Right cardiac atrium (tissue), 5 donors: ENCODE results near the gene LCLAT1. TPM values are rescaled to one million over a fixed set of nuclear protein-coding genes. Genes with fewer than 3 reads are reported as not detected.
"Not testable (repeated sequence)": the region's sequence is repeated elsewhere in the genome, so short reads cannot be mapped to it uniquely, and the experiment has no call there.

Experiments
- ATAC-seq, 2 donors: fragments of 200-7000 bp; cut with Tn5 transposase; one replicate each; pipeline versions ENCODE4 v1.8.0 to v1.9.1; 2020; ENCODE audit warnings: moderate library complexity in 2 of 2, mild to moderate bottlenecking in 1 of 2
- DNase-seq, 3 donors: peaks; one replicate each; pipeline ENCODE4 v3.0.0-alpha.2; 2020
- H3K27ac ChIP-seq: one replicate; pipeline ENCODE4 v1.5.1; 2013; ENCODE audit warnings: mild to moderate bottlenecking, low read length, control low read depth, moderate library complexity
- H3K27me3 ChIP-seq: one replicate; pipeline ENCODE4 v1.6.1; 2013; ENCODE audit not compliant: control insufficient read depth, insufficient read depth
- H3K4me1 ChIP-seq: one replicate; pipeline ENCODE4 v1.6.1; 2013; ENCODE audit warnings: low read length; ENCODE audit not compliant: control insufficient read depth, insufficient read depth
- H3K4me3 ChIP-seq: one replicate; pipeline ENCODE4 v1.5.1; 2013; ENCODE audit warnings: low read length, control low read depth
- H3K9me3 ChIP-seq: one replicate; pipeline ENCODE4 v1.6.1; 2013; ENCODE audit warnings: low read length; ENCODE audit not compliant: control insufficient read depth
- WGBS: extraction: QIAGEN DNeasy Blood & Tissue Kit; methylation state at CpG from one replicate; pipeline ENCODE4 v1.1.7; 2013; 5-methylcytosine and 5-hydroxymethylcytosine counted together
- intact Hi-C, 4 donors: fragments of 100-400 bp; cut with DNase I; formaldehyde crosslinking; loops; one replicate each; pipeline versions ENCODE4 v1.11.0 to v1.14.0; 2022 to 2023
- polyA plus RNA-seq: library from polyadenylated mRNA; stranded (reverse); fragments of 200-250 nt; gene quantifications from one replicate; pipeline ENCODE4 v1.2.3, GENCODE V29; 2013
- total RNA-seq, 4 donors: library from RNA; stranded (reverse); fragmentation: NEBNext Ultra II Directional; extraction: Animal tissue kit (Norgen Biotek cat#: 25700); gene quantifications; one replicate each; pipeline ENCODE4 v1.2.1, GENCODE V29; 2021
- donor health status: healthy with polysubstance abuse.
- donor health status: DM: no; HTN: yes; CAD: no.
- donor health status: DM: no; HTN: no; CAD: no.
- donor health status: DM: no; HTN: yes; CAD: no; lungs with severe emphysema.
- donor health status: DM: yes; HTN: yes; CAD: no.

Gene LCLAT1
- total and polyA plus RNA-seq, 5 donors: 5.1 to 18.7 (median 16.0) TPM

DNA sequence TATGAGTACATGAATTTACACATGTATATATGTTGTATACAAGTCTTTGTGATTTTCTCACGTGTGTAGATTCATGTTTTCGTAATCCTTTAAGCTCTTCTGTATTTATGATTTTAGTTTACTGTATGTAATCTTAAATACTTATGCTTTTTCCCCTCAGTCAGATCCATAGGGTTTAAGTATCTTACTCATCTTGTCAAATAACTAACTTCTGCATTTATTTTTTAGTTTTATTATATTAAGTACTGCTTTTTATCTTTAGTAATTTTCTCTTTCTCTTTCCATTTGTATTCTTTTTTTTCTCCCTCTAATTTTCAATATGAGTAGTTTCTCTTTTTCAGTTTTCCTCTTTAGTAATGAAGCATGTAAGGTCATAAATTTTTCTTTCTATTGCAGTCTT is 179.4 kb downstream of the LCLAT1 start:
- ATAC-seq: no peak
- intact Hi-C loops: no loop called here
- WGBS: 69% methylated on average over 2 of the region's 2 CpGs
- Histone ChIP-seq H3K9me3 (no peaks in the 10 kb centered on the region), H3K4me3 (no peak overlapping the region), H3K27me3 (no peaks in the 10 kb centered on the region), H3K4me1 (no peaks in the 10 kb centered on the region), H3K27ac (no peak overlapping the region)
- no peak for DNase-seq

DNA sequence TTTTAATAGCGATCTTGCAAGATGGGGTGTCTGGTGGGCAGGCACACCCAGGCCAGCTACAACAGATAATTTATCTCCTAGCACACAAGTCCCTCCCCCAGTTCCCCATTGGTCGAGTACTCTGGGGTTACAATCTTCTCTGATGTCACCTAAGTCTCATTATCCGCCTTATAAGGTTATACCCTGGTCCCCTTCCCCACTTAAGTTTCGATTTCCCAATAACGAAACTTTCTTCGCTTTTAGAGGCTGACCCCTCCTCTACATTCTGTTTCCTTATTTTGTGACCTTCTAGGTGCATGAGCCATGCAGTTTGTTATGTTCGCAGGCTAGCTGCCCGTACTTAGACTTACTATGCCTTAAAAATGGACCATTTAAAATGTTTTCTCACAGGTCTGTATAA is 180.1 kb downstream of the LCLAT1 start:
- Histone ChIP-seq H3K4me3 (no peak overlapping the region), H3K27me3 (no peaks in the 10 kb centered on the region), H3K27ac (no peak overlapping the region), H3K9me3 (no peaks in the 10 kb centered on the region), H3K4me1 (no peaks in the 10 kb centered on the region)
- intact Hi-C loops: no loop called here
- no peak for ATAC-seq
- WGBS: 96% methylated on average over 8 of the region's 8 CpGs
- no peak for DNase-seq

DNA sequence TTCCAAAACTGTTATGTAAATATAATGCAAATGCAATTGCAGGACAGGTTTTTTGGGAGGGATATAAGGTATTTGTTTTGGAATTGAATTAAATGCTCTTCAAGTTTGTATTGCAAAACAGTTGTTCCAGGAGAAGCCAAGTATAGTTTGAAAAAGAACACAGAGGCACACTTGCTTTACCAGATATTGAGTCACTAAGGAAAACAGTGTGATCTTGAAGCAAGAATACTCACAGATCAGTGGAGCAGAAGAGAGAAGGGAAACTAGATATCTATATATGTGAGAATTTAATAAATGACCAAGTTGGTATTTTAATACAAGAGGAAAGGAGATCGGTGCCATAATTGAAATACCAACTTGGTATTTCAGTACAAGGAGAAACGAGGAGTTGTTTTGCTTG is 181.3 kb downstream of the LCLAT1 start:
- intact Hi-C loops: no loop called here
- no peaks in the 10 kb centered on the region for H3K27me3 ChIP-seq
- H3K4me3 ChIP-seq: no peak overlapping the region
- H3K4me1 ChIP-seq: no peaks in the 10 kb centered on the region
- WGBS: 96% methylated on average over 2 of the region's 2 CpGs
- ATAC-seq: no peak
- H3K9me3 ChIP-seq: no peaks in the 10 kb centered on the region
- no peak overlapping the region for H3K27ac ChIP-seq
- no peak for DNase-seq

DNA sequence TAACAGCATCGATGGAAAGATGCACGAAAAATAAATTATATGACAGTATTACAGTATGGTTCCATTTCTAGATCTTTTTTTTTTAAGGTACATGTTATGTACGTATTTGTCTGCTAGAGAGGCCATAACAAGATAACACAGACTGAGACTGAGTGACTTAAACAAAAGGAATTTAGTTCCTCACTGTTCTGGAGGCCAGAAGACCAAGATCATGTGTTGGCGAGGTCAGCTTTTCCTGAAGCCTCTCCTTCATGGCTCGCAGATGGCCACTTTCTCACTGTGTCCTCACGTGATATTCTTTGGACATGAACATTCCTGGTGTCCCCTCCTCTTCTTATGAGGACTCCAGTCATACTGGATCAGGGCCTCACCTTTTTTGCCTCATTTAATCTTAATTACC is 182.8 kb downstream of the LCLAT1 start:
- intact Hi-C loops: no loop called here
- WGBS: 91% methylated on average over 6 of the region's 6 CpGs

DNA sequence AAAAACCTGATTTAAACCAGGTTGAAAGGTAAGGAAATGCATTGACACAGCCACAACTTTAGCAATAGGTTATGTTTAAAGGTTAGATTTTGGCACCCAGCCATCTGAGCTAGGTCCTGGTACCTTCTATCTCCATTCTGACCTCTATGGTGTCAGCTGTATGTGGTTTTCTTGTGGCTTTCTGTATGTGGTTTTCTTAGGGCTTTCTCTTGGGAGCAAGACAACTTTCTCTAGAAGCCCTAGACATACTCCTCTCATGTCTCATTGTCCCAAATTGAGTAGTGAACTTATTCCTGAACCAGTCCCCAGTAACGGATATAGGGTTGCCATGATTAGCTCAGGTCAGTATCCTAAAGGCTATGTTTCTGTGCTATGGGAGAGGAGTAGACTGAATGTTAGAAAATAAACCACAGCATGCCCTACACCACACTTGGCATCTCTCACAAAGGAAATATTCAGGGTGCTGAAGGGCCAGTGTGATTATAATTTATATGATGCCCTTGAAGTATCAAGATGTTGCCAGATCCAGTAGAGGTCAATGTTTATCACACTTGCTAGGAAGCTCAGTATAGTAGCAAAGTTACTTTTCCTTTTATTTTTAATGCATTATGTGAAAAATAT is 184.1 kb downstream of the LCLAT1 start:
- DNase-seq (no peak), ATAC-seq (no peak)
- no peaks in the 10 kb centered on the region for H3K4me1 ChIP-seq
- no peaks in the 10 kb centered on the region for H3K27me3 ChIP-seq
- H3K9me3 ChIP-seq: no peaks in the 10 kb centered on the region
- H3K4me3 ChIP-seq: no peak overlapping the region
- intact Hi-C loops: no loop called here
- H3K27ac ChIP-seq: no peak overlapping the region
- WGBS: 44% methylated on average over 1 of the region's 1 CpG

More for the DNA sequence above, 182.8 kb downstream of the LCLAT1 start:
- H3K4me1 ChIP-seq: no peaks in the 10 kb centered on the region
- no peak overlapping the region for H3K4me3 ChIP-seq
- H3K27me3 ChIP-seq: no peaks in the 10 kb centered on the region
- ATAC-seq (no peak), DNase-seq (no peak)
- H3K27ac ChIP-seq: no peak overlapping the region
- no peaks in the 10 kb centered on the region for H3K9me3 ChIP-seq

DNA sequence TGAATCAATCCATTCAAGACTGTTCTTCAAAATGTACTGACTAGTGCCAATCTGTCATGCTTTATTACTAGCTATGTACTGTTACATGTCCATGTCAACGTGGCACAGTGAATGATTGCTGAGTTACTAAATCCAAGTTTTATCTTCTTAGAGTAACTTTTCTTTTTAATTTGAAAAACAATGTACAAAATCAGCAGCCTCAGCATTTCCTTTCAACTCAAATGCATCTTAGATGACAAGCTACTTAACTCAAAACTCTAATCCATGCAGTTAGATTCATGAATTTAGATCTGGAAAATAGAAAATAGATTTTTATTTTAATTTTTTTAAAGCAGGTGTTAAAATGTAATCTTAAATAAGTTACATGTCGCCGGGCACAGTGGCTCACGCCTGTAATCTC is 186.0 kb downstream of the LCLAT1 start:
- H3K27ac ChIP-seq: no peak overlapping the region
- 95% methylated on average over 4 of the region's 4 CpGs for WGBS
- DNase-seq (no peak), ATAC-seq (no peak)
- no peaks in the 10 kb centered on the region for H3K27me3 ChIP-seq
- H3K9me3 ChIP-seq: no peaks in the 10 kb centered on the region
- intact Hi-C loops: no loop called here
- no peak overlapping the region for H3K4me3 ChIP-seq
- no peaks in the 10 kb centered on the region for H3K4me1 ChIP-seq

DNA sequence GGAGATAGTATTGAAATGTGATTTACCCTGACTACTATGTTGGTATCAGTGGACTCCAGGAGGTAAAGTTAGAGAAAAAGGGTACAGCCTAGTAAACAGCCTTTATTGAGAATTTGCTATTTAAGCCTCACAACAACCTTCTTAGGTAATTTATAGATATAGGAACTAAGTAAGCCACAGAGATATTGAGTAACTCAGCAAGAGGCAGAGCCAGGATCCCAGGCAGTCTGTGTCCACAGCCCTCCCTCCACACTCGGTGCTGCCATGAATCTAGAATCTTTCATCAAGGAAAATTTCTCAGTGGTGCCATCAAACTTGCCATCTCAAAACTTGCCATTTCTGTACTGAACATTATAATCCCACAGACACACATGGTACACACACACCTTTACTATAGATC is 189.3 kb downstream of the LCLAT1 start:
- no peak for ATAC-seq
- no peaks in the 10 kb centered on the region for H3K9me3 ChIP-seq

DNA sequence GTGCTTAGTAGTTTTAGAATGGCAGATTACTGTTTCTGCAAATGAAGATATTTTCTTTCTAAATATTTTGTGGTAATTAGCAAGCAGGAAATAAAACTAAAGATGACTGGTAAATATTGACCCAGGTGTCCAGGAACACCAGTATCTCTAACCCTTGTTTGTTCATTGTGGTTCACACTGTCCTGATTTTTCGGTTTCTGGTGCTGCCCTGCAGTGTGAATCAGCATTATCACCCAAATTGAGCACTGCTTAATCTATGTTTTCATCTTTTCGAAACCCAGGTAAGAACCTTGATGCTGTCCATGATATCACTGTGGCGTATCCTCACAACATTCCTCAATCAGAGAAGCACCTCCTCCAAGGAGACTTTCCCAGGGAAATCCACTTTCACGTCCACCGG is 192.8 kb downstream of the LCLAT1 start:
- Histone ChIP-seq H3K4me1 (no peaks in the 10 kb centered on the region), H3K27ac (no peak overlapping the region), H3K9me3 (no peaks in the 10 kb centered on the region), H3K4me3 (no peak overlapping the region), H3K27me3 (no peaks in the 10 kb centered on the region)
- 98% methylated on average over 5 of the region's 5 CpGs for WGBS
- ATAC-seq (no peak), DNase-seq (no peak)
- intact Hi-C loops: no loop called here

More for the DNA sequence above, 189.3 kb downstream of the LCLAT1 start:
- intact Hi-C loops: no loop called here
- no peak overlapping the region for H3K4me3 ChIP-seq
- no peaks in the 10 kb centered on the region for H3K4me1 ChIP-seq
- no peak for DNase-seq
- 83% methylated on average over 1 of the region's 1 CpG for WGBS
- no peak overlapping the region for H3K27ac ChIP-seq
- H3K27me3 ChIP-seq: no peaks in the 10 kb centered on the region

DNA sequence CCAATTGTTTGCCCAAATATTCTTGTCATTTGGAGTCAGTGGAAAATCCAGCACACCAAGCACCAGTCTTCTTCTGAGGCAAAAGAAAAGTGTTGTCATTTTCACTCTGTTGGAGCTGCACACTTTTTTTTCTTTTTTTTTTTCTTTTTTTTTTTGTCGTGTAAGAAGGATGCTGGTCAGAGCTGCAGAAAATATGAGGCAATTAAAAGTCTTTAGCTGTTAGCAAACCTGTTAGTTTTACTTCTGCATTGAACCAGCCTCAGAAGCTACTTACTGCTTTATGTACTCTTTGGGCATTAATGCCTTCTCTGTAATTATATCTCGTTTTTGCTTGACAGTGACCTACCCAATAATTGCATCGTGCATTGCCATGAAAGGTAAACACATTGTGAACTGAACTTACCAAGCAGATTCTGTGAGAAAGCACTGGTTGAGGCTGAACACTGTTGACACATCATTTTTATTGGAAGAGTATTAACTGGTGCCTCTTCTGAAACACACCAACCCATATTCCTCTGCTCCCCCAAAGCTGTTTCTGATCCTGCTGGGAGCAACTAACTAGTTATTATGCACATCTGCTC is 194.8 kb downstream of the LCLAT1 start:
- Histone ChIP-seq H3K27me3 (no peaks in the 10 kb centered on the region), H3K4me1 (no peaks in the 10 kb centered on the region), H3K9me3 (no peaks in the 10 kb centered on the region), H3K4me3 (no peak overlapping the region), H3K27ac (no peak overlapping the region)
- WGBS: 78% methylated on average over 3 of the region's 3 CpGs
- DNase-seq: no peak
- no peak for ATAC-seq
- intact Hi-C loops: no loop called here

DNA sequence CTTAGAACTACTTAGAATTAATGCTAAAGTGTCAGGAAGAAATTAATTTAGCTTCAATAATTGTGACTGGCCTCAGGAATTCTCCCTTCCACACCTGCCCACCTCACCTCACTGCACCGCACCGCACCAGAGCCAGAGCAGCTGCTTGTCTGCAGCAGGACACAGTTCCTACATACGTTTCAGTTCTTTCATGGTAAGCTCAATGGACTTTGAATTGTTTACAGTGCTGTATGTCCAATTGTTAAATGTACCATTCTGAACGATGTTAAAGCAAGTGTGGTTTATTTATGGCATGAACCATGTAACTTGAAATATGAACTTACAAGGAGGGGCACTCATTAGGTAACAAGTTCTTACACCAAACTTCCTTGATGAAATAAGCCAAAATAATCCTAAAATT is 196.0 kb downstream of the LCLAT1 start:
- WGBS: 98% methylated on average over 3 of the region's 4 CpGs
- H3K27me3 ChIP-seq, H3K27ac ChIP-seq: not testable (repeated sequence)

DNA sequence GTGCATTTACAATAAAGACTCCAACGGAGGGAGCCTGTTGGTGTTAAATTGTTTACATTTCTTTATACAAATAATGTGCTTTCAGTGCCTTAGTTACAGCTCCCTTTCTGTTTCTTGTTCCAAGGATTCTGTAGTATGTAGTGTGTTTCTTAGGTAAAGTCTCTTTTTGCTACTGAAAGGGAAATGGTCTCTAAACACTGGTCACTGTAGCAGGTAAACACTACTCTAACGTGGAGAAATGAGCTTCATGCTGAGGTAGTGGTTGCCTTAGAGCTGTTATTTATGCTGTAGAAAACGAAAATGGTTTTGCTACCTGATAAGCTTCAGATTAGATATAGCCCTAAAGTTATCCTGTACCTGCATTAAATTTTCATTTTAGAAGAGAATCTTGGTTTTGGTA is 196.6 kb downstream of the LCLAT1 start:
- Histone ChIP-seq H3K4me3 (no peak overlapping the region), H3K27ac (no peak overlapping the region), H3K4me1 (no peaks in the 10 kb centered on the region), H3K9me3 (no peaks in the 10 kb centered on the region), H3K27me3 (no peaks in the 10 kb centered on the region)
- WGBS: 80% methylated on average over 3 of the region's 3 CpGs
- DNase-seq (no peak), ATAC-seq (no peak)
- intact Hi-C loops: no loop called here

More for the DNA sequence above, 196.0 kb downstream of the LCLAT1 start:
- DNase-seq, H3K9me3 ChIP-seq, intact Hi-C loops, H3K4me1 ChIP-seq, ATAC-seq, H3K4me3 ChIP-seq: not testable (repeated sequence)
